GM21528 (cell line): ENCODE measurements around the gene ADCY7.

ENCODE experiments used
- ATAC-seq: cut with Tn5 transposase; IDR thresholded peaks from one replicate; pipeline ENCODE4 v1.9.1; 2021; ENCODE audit warnings: mild to moderate bottlenecking, moderate library complexity; ENCODE audit not compliant: unreplicated experiment, low FRiP score

The ADCY7 gene

DNA sequence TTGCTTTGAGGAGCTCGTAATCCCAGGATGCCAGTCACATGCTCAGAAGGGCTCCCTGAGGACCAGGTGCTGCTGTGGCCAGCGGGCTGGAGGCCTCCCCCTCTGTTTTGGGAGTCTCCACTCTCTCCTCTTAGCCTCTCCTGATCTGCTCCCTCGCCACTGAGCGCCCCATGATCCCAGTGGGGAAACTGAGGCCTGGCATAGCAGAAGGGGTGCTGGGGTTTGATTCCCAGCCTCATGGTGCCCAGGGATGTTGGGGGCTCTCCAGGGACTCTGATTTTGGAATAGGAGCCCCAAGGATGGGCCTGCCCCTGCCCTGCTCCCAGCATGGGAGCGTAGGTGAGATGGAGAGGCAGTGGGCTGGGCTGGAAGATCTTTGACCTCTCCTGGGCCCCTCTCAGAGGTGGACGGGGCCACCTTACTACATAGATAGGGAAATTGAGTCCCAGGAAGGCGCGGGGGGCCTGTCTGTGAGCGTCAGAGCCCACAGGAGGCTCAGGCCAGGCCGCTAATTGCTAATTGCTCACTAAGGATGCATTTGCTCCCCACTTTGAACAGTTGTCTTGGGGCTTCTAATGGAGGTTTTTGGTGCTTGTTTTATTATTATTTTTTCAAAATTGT, 525 bp upstream of the ADCY7 start:
- ATAC-seq = no peak

DNA sequence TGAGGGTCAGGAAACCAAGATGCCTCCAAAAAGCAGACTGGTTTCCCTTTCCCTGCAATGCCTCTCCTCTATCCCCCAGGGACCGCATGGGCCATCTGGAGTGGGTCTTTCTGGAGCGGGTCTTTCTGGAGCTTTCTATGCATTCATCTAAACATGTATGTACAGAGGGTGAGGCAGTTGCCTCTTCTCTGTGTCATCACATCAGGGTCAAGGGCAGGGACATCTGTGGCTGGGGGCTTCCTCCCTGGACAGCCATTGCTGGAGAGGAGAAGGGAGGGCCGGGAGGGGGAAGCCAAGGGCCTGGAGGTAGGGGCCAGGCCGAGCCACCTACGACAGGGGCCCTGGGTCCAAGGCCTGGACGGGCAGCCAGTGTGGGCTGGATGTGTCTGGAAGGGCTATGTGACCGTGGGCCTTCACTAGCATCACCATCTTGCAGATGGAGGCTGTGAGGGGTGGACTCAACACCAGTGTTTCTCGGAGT, 840 bp downstream of the ADCY7 start:
- no peak for ATAC-seq

DNA sequence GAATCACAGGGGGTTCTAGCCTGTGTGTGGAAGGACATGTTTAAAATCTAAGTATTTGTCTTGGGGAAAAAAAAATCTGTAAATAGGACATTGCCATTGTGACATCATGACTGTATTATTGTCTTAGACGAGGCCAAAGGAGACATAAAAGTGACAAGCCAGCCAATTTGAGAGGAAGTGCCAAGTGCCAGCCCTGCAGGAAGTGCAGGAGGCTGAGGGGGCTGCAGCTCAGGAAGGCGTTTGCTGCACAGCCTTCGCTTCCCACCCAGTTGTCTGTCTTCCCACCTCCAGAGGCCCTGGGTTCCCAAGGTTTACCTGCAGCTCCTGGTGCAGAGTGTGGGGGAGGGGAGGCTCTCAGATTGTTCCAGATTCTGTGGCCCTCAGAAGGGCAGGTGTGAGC, 1.3 kb downstream of the ADCY7 start:
- ATAC-seq = no peak

DNA sequence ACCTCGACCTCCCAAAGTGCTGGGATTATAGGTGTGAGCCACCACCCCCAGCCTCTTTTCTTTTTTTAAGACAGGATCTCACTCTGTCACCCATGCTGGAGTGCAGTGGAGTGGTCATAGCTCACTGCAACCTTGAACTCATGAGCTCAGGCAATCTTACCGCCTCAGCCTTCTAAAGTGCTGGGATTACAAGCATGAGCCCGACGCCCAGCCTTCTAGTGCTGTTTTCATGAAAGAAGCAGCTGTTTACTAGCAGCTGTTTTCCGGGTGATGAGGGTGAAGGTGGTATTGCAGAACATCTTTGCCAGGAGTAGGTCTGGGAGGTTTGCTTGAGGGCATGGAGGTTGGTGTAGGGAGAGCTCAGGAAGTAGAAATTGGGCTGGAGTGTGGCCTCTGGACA, 2.0 kb downstream of the ADCY7 start:
- no peak for ATAC-seq

DNA sequence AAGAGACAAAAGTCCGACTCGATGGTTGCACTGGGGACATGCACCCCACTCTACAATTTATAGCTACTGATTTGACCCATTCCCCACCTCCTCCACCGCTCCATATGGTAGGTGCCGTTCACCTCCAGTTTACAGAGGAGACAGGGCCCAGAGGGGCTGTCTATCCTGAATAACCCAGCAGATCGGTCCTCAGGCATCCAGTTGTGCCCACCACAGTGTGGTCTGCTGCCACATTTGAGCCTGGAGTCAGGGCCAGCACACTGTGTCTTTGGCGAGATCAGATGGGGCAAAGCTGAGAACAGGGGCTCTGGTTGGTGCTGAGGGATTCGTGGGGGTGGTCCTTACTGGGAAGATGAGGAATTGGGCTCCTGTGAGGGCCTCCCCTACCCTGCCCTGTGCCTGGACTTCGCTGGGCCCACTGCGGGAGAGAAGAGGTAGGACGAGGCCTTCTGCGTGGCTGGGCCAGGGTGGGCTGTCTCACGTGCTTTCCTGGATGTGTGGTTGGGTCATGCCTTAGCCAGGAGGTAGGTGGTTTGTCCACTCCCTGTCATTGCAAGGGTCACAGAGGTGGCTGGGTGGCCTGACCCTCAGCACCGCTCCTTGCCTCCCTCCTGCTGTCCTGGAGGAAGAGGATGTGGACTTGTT, 2.8 kb downstream of the ADCY7 start:
- ATAC-seq = no peak

DNA sequence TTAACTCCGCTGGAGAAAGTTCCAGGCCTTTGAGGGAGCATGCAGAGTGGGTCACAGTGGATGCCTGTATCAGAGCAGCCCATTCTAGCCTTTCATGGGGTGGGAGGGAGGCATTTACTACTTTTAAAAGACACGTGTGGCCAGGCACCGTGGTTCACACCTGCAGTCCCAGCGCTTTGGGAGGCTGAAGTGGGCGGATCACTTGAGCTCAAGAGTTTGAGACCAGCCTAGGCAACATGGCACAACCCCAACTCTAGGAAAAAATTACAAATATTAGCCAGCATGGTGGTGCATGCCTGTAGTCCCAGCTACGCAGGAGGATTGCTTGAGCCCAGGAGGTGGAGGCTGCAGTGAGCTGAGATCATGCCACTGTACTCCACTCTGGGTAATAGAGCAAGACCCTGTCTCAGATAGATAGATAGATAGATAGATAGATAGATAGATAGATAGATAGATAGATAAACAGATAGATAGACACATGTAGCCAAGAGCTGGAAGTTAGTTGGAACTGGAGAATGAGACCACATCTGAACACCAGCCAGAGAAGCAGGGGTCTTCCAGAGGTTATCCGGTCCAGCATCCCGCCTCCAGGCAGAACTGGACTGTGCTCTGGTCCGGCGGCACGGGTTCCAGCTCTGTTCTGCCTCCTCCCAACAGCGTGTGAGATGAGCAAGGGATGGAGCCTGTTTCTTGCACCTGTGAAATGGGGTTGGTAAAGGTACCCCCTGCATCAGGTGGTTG, 3.6 kb downstream of the ADCY7 start:
- no peak for ATAC-seq

DNA sequence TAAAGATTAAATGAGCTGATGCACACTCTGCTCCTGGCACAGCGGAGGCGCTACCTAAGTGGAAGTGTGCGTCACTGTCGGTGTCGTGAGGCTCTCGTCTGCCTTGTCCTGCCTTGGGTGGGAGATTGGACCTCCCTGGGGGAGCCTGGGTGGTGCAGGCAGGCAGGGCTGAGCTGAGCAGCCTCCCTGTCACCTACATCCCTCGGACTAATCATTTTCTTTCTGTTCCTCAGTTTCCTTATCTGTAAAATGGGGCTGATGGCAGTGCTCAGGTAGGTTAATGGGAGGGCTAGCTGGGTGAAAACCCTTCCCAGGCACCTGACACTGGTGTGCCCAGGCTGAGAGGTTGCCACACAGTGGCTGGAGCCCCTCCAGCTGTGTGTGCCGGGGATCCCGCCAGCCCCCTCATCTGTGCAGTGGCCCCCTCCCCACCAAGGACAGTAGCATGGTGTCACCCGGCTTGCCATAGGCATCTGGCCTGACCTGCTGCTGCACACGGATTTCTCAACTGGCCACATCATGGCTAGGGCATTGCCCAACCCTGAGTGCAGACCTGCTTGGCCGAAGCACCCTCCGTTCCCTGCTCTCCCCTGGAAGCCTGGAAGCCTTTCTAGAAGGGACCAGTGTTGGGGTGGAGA, 4.3 kb downstream of the ADCY7 start:
- ATAC-seq = no peak

DNA sequence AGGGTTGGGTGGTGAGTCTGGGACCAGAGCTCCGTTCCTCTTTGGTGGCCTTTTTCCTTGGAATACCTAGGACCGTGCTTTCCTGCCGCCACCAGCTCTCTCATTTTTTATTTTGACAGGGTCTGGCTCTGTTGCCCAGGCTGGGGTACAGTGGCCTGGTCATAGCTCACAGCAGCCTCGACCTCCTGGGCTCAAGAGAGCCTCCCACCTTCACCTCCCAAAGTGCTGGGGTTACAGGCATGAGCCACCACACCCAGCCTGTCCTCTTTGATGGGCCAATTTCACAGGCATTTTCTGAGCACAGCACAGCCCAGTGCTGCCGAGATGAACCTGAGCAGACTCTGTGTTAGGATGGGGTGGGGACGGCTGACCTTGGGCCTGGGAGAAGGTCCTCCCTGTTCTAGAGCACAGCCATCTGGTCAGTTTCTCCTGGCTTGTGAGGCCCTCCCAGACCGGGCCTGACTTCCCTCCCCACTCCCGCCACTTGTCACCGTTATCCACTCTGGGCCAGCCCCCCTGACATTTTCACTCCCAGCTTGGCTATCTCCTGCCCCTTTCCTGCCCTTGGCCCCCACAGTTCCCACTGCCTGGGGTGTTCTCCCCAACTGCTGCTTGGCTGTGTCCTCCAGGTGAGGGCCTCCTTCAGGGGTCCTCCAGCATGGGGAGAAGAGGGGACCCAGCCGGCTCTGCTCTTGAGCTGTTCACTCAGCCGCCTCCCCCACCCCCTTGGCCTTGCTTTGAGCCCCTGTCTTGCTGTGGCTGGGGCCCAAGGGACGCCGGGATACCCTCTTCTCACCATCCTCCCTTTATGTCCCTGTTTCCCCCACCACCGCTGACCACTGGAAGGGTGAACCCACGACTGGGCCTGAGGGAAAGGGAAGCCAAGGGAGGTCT, 5.0 kb downstream of the ADCY7 start:
- ATAC-seq = no peak

DNA sequence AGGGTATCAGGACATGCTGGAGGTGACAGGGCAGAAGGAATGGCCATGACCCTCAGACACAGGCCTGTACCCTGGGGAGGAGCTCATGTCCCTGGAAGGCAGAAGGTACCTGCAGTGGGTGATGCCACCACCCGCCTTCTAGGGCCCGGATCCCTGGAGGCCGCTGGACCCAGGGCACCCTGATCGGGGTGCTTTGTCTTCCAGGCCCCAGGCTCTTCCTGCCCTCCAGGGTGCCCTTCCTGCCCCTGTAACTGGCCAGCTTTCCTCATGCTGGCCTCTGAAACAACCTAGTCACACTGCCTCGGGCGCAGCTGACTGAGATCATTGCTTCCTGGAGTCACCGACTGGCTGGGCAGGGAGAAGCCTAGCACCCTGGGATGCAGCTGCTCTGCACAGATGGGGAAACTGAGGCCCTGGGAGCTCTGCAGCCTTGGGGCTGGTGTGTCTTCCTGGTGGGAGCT, 5.8 kb downstream of the ADCY7 start:
- ATAC-seq = no peak

DNA sequence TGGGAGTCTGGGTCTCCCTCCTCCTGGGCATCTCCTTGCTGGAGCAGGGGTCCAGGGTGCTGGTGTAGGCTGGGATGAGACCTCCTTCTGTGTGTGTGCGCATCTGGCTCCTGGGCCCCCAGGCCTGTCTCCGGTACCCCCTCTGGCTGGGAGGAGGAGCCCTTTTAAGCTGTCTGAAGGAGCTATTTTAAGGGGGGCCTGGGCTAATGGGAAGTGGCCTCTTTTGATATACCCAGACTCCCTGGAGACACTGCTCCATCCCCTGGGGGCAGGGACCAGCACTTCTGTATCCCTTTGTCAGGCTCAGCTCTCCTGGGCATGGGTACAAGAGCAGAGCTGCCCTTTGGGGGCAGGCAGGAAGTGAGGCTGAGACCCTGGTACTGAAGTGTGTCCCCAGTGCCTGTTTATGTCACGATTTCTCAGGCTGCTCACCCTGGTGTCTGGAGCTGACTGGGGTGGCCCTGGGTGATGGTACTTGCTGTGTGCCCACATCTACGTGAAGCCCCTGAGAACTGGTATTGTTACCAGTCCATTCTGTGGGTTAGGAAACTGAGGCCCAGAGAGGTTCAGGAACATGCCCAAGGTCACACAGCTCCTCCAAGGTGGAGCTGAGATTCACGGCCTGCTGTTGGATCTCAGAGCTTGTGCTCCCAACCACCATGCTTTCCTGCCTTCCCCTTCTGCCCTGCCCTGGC, 6.5 kb downstream of the ADCY7 start:
- no peak for ATAC-seq

DNA sequence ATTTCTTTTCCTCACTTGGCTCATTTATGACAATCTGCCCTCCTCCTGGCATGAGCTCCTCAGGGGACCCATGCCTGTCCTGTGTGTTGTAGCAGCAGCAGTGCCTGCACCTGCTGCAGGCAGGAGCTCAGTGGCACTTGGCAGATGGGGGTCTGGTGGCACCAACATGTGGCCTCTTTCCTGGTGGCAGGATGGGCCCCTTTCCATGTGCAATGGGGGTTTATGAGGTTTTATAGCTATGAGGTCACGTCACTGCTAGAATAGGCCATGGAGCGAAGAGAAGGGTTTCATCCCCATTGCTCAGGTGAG, 7.0 kb downstream of the ADCY7 start:
- no peak for ATAC-seq

DNA sequence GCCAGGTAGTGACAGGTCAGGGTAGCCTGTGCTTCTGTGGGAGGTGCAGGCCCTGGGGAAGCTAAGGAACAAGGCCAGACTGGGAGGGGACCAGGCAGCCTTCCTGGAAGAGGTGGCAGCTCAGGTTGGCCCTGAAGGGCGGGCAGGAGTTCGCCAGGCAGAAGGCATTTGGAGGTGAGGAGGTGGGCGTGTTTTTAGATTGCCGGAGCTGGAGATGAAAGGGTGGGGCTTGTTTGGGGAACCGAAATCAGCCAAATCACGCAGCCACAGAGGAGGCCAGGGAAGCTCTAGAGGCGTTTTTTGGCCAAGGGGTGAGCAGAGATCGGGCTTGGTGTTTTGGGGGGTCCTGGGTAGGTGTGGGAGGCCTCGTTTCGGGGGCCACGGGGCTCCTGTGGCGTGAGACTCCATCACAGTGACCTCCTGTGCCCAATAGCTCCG, 7.6 kb downstream of the ADCY7 start:
- peak; percentile 61 for ATAC-seq

DNA sequence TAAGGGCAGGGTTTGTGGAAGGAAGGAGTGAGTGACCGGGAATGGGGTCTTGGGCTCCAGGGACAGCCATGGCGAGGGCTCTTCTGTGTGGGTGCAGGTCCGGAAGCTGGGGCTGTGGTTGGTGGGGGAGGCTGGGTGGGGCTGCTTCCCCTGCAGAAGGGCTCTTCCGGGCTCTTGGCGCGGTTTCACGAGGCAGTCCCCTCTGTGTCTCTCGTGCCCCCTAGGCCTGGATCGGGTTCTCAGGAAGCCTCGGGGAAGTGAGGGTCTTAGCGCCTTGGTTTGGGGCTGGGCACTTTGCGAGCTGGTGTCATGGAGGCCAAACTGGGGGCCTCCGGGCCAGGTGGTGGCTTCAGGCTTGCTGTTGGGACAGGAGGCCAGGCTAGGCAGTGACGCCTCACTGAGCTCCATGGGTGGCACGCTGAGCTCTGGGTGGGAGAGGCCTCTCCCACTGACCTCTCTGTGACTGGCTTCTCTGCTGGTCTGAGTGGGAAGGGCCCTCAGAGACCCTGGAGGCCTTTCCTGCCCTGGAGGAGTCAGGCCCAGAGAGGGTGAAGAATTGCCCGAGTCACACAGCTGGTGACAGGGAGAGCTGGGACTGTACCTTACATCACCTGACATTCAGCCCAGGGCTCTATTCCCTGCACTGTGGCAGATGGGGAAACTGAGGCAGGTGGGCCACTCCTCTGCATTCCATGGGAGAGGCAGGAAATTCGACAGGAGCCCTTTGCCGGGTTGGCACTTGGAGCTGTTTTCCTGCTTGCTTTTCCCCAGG, 8.2 kb downstream of the ADCY7 start:
- peak; percentile 47 for ATAC-seq

DNA sequence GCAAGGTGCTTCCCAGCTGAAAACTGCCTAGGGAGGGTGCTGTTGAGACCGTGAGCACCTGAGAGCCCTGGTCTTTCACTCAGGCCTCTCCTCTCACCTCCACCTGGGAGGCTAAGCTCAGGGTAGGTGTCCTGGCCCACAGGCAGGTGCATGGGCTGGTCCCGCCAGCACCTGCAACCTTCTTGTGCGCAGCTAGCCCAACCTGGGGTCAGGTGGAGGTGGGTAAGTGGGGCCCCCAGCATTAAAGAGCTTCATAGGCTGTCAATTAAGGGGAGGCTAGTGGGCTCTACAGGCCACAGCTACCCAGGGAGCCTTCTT, 8.7 kb downstream of the ADCY7 start:
- no peak for ATAC-seq

DNA sequence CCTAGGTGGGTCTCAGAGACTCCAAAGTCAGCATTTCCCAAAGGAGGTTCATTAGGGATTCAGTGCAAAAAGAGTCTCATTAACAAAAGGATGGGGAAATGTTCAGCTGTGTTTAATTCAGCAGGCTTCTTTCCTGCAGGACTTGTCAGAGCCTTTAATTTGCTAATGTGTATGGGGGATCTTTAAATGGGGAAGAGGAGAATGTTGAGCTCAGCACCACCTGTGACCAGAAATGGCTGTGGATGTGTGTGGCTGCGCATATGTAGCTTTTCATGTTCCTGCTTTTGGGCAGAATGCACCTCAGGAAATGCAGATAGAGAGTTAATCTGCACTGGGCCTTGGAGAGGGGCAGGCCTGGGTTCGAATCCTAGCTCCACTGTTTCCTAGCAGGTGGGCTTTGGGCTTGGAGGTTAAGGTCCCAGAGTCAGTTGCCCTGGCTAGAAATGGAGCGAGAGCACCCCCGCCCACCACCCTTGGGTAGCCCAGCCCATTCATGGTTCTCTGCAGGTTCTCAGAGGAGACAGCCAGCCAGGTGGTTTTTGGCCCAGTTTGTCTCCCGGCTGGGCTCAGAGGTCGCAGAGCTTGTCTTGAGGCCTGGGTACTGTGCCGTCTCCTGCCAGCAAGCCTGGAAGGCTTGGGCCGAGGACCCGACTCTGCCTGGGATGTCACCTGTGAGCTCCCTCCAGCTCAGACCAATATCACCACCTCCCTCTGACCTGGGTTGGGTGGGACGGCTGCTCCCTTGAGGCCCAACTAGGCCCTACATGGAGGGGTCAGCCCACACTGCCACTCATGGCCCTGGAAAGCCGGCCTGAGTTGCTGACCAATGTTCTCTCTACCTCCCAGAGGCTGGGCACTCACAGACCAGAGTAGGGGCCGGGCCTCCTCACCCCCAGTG, 9.3 kb downstream of the ADCY7 start:
- ATAC-seq = no peak

DNA sequence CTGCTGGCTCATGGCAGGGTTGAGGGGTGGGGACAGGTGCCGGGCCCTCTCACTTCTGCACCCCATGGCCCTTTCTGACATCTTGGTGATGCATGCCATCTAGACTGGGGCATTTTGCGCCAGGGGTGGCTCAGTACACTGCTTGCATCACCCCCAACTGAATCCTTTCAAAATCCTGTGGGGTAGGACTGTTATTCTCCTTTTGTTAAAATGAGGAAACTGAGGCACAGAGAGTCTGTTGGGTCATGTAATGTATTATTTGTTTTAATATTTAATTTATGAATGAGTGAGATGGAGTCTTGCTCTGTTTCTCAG, 9.9 kb downstream of the ADCY7 start:
- no peak for ATAC-seq

DNA sequence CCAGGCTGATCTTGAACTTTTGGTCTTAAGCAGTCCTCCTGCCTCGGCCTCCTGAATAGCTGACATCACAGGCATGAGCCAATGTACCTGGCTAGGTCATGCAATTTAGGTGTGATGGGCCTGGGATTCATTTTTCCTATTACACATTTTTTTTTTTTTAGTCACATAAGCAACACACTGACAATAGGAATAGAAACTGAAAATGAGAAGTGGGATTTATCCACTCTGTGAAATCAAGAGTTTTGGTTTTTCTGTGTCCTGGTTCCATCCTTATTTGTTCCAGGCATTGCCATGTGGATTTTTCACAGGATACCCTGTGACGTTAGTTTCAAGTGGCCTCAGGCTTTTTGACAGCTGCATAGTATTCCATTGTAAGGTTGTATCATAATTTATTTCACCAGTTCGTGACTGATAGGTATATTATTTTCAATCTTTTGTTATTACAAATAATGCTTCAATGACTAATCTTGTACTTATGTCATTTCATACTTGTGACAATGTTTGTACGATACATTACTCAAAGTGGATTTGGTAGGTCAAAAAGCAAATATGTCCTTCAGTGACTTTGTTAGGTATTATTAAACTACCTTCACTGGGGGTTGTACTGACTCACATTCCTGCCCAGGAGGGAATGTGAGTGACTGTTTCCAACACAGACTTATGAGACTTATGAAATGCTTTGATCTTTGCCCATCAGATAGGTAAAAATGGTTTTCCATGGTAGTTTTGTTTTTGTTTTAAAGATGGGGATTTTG, 10.6 kb downstream of the ADCY7 start:
- ATAC-seq = no peak

DNA sequence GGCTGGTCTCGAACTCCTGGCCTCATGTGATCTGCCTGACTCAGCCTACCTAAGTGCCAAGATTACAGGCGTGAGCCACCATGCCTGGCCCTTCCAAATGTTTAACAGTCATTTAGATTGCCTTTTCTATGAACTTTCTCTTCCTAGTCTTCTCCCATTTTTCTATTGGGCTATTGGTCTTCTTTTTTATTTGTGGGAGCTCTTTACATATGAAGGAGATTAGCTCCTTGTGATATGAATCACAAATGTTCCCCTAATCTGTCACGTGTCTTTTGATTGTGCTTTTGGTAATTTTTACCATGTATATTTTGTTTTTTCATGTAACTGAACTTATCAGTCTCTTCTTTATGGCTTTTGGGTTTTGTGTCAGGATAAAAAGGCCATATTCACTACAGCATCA, 11.9 kb downstream of the ADCY7 start:
- ATAC-seq = no peak
